C4-2B (cell line): ENCODE data around the gene CASQ2.

Source experiments
- H3K27ac ChIP-seq: fragments of 450-650 bp; 2 replicates; pipeline ENCODE4 v1.5.1; 2017
- ZFX ChIP-seq: fragments of 450-650 bp; IDR thresholded peaks from 2 replicates; pipeline ENCODE4 v1.6.1; 2017
- TF ChIP-seq, protein P1 (sequence below): fragments of 450-650 bp; conservative IDR thresholded peaks from 2 replicates; pipeline ENCODE4 v1.5.1; 2017; ENCODE audit warnings: mild to moderate bottlenecking

Gene CASQ2

DNA sequence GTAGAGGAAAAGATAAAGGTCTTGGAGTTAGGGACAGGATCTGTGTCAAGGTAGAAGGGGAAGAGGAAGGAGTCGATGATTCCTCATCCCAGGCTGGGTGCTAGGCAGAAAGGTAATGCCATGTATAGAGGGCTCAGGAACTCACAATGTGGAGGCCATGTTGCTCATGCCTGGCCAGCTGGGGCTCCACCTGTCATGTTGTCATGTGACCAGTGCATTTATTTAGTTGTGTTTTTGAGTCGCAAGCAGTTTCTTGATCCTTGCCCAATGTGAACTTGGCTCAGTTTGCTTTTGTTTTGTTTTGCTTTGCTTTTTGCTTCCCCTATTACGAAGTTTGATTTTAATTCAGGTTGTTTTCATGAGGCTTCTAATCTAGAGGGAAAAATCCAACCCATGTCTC is 5.7 kb downstream of the CASQ2 start:
- H3K27ac ChIP-seq: no peak overlapping the region
- TF ChIP-seq, protein P1, sequence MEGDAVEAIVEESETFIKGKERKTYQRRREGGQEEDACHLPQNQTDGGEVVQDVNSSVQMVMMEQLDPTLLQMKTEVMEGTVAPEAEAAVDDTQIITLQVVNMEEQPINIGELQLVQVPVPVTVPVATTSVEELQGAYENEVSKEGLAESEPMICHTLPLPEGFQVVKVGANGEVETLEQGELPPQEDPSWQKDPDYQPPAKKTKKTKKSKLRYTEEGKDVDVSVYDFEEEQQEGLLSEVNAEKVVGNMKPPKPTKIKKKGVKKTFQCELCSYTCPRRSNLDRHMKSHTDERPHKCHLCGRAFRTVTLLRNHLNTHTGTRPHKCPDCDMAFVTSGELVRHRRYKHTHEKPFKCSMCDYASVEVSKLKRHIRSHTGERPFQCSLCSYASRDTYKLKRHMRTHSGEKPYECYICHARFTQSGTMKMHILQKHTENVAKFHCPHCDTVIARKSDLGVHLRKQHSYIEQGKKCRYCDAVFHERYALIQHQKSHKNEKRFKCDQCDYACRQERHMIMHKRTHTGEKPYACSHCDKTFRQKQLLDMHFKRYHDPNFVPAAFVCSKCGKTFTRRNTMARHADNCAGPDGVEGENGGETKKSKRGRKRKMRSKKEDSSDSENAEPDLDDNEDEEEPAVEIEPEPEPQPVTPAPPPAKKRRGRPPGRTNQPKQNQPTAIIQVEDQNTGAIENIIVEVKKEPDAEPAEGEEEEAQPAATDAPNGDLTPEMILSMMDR: no peak
- no peak for TF ChIP-seq ZFX

DNA sequence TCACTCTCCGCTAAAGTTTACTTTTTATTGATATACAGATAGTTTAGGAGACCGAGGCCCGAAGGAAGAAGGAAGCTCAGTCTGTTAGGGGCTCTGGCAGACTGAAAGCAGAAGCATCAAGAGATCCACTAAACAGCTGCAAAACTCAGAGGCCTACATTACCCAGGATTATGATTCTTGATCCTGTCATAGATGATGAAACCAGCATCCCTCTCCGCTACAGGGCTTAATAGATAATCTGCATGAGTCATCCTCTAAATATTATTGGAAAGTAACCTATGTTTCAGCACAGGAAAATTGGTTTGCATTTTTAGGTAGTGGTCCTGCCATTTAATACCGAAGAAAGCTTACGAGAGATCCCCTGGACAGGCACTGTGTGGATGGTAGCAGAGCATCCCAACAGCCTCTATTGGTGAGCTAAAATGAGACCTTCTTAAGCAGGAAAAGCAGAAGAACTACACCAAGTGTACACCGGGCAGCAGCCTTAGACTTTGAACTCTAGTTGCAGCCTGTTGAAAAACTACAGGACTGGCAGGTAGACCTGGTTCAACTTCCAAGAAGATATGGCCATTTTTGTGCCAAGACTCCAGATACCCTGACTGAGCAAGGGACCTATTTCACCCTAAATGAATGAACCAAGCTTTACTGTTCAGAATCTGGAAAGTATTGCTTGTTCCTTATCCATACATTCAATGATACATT is 6.8 kb downstream of the CASQ2 start:
- no peak for TF ChIP-seq ZFX
- TF ChIP-seq, protein P1: no peak
- no peak overlapping the region for H3K27ac ChIP-seq

DNA sequence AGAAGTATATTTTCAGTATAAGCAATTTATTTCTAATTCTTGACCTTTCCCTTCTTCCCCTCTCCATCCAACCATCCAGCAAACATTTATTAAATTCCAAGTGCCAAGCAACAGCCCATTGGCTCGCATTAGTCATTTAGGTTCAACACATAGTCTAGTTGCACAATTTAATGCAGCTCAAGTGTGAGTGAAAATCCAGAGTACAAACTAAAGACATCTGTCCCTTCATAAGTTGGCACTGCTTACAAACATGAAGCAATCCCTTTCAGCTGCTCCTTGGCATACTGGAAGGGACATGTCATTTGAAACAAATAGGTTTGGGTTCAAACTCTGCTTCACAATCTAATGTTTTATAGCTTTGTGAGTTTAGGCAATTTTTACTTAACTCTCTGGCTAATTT is 10.7 kb downstream of the CASQ2 start:
- TF ChIP-seq, protein P1: no peak
- TF ChIP-seq ZFX: no peak

DNA sequence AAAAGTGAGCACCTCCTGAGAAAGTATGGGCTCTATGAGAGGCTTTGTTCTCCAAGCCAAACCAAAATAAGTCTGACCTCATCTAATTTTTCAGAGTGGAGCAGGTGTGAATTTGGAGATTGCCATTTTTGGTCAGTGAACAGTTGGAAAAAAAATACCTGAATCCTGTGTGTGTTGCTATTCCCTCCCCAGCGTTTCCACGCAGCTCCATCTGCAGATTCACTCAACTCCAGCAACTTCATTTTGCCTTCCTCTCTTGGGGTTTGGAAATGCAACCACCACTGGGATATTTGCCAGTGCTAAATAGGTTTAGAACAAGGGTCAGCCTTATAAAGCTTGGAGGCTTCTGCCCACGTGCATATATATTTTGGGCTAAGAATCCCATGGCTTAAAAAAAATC is 11.2 kb downstream of the CASQ2 start:
- H3K27ac ChIP-seq: no peak overlapping the region
- no peak for TF ChIP-seq ZFX
- TF ChIP-seq, protein P1: no peak

More for the DNA sequence above, 10.7 kb downstream of the CASQ2 start:
- H3K27ac ChIP-seq: no peak overlapping the region

DNA sequence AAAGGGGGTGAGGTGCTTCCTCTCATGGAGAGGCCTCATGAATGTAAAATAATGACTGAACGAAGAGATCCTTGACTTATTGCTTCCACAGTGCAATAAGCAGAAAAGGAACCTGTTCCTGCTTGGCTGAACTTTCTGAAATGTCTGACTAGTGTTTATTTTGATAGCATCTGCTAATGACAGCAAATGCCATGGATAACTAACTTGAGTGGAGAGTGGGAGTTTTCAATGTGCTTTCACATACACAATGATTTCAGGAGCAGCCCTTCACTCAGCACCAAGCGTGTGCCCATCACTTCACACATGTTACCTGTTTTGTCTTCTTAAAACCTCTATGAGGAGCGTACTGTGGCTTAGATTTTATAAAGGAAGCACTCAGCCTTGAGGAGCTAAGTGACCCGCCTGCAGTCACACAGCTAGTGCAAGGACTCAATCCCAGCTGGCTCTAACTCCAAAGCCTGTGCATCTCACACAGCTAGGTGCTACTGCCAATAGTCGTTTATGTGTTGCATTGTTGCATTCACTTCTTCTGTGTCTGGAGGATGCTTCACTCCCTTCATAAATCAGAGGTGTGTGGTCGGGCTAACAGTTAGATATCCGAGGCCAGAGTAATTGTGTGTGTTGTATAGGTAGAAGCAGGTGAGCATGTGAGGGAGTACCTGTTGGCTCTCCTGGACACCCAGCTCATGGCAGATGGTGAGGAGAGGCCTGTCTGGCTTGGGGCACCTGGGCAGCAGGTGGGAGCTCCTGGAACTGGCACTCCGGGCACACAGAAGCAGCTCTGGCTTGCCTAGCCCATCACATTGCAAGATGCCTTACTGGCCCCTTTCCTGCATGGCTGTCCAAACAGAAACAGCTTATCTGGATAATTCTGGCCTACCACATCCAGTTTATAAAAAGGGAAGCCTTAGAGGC is 12.8 kb downstream of the CASQ2 start:
- TF ChIP-seq ZFX: no peak
- TF ChIP-seq, protein P1: no peak
- H3K27ac ChIP-seq: no peak overlapping the region

GRCh38 chr1:115753830-115754229 is 14.7 kb downstream of the CASQ2 start:
- TF ChIP-seq, protein P1: no peak
- no peak for TF ChIP-seq ZFX
- H3K27ac ChIP-seq: no peak overlapping the region

- TF ChIP-seq, protein P1: no peak
- no peak for TF ChIP-seq ZFX
- H3K27ac ChIP-seq: no peak overlapping the region
These were observed 15.2 kb downstream of the CASQ2 start for GRCh38 chr1:115753361-115753760.
